ENCODE measurements around the gene ECHS1.

ECHS1 gene

DNA sequence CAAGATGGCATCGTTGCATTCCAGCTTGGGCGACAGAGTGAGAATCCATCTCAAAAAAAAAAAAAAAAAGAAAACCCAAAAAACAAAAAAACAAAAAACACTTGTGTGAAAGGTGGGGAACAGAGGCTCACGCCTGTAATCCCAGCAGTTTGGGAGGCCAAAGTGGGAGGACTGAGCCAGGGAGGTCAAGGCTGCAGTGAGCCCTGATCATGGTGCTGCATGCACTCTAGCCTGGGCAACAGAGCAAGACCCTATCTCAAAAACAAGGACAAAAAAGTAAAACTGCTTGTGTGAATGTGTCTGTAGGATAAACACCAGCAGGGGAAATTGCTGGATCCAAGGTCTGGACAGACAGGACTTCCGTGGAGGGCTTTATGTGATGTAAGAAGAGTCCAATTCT, 10.4 kb upstream of the ECHS1 start:
- no peak for DNase-seq (ENCODE audit: low read depth)
- TF ChIP-seq, protein P1, sequence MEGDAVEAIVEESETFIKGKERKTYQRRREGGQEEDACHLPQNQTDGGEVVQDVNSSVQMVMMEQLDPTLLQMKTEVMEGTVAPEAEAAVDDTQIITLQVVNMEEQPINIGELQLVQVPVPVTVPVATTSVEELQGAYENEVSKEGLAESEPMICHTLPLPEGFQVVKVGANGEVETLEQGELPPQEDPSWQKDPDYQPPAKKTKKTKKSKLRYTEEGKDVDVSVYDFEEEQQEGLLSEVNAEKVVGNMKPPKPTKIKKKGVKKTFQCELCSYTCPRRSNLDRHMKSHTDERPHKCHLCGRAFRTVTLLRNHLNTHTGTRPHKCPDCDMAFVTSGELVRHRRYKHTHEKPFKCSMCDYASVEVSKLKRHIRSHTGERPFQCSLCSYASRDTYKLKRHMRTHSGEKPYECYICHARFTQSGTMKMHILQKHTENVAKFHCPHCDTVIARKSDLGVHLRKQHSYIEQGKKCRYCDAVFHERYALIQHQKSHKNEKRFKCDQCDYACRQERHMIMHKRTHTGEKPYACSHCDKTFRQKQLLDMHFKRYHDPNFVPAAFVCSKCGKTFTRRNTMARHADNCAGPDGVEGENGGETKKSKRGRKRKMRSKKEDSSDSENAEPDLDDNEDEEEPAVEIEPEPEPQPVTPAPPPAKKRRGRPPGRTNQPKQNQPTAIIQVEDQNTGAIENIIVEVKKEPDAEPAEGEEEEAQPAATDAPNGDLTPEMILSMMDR (conservative IDR thresholded peaks at IDR 0.05; ENCODE audit: low read length): no peak
- no peak overlapping the region for H3K4me3 ChIP-seq (ENCODE audit: low read length)

DNA sequence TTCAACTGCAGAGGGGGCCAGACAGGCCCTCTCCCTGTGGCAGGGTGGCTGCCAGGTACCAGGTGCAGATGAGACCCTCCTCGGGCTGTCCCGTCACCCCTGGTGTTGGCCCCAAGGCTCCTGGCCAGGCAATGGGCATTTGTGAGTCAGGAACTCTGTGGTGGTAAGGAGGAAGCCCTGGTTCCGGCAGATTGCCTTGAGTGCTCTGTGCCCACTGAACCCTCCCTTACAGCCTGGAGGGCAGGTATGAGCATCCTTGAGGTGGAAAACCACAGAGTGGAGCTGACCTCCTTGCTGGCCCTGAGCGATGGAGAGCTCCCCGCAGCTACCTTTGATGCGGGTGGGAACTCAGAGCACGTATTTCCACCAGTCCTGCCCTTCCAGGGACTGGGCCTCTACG, 7.9 kb upstream of the ECHS1 start:
- H3K4me3 ChIP-seq (ENCODE audit: low read length): no peak overlapping the region
- DNase-seq (ENCODE audit: low read depth): no peak
- TF ChIP-seq, protein P1 (conservative IDR thresholded peaks at IDR 0.05; ENCODE audit: low read length): no peak

DNA sequence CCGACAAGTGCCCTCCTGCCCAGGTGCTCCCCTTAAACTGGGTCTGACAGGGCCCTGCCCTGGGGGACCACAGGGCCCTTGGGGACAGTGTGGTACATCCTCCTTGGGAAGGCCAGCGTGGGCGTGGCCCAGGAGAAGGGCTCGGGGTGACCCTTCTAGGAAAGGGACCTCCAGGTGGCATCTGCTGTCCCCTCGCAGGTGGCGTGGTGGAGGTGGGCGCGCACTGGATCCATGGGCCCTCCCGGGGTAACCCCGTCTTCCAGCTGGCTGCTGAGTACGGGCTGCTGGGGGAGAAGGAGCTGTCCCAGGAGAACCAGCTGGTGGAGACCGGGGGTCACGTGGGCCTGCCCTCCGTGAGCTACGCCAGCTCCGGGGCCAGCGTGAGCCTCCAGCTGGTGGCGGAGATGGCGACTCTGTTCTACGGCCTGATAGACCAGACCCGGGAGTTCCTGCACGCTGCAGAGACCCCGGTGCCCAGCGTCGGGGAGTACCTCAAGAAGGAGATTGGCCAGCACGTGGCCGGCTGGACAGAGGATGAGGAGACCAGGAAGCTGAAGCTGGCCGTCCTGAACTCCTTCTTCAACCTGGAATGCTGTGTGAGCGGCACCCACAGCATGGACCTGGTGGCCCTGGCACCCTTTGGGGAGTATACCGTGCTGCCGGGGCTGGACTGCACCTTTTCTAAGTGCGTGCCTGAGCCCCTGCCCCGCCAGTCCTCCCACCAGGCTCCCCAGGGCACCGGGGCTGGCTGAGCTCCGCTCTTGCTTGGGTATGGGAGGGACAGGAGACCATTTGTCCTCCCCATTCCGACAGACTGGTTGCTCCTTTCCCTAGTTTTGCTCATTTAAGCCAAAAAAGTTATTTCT, 6.9 kb upstream of the ECHS1 start:
- TF ChIP-seq, protein P1 (conservative IDR thresholded peaks at IDR 0.05; ENCODE audit: low read length): no peak
- DNase-seq (ENCODE audit: low read depth): no peak
- H3K4me3 ChIP-seq (ENCODE audit: low read length): peak overlapping the region; percentile 59

DNA sequence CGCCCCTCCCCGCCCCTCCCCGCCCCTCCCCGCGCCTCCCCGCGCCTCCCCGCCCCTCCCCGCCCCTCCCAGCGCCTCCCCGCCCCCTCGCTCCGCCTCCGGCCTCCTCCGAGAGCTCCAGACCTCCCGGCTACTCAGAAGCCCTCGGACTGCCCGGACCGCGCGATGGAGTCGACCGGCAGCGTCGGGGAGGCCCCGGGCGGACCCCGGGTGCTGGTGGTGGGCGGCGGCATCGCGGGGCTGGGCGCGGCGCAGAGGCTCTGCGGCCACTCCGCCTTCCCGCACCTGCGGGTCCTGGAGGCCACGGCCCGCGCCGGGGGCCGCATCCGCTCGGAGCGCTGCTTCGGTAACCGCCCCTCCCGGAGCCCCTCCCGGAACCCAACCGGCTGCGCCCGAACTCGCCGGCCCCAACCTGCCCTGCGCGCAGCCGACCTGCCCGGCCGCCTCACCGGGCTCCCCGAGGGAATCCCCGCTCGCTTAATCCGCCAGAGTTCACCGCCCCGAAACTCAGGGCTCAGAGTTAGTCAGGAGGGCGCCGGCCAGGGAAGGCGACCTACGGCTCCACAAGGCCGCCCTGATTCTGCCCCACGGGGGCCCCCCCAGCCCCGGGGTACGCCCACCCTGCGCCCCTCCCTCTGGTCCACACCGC, 6.1 kb upstream of the ECHS1 start, which contains the start of gene PAOX:
TSS of gene PAOX (plus strand) at position 111 of the 649 bp plus-strand sequence. CDS start at position 166, 55 bp downstream.
- peak; percentile 49 for DNase-seq (ENCODE audit: low read depth)
- H3K4me3 ChIP-seq (ENCODE audit: low read length): peak within 1 kb of the TSS; percentile 76
- TF ChIP-seq, protein P1 (conservative IDR thresholded peaks at IDR 0.05; ENCODE audit: low read length): no peak

- peak; percentile 34 for DNase-seq (ENCODE audit: low read depth)
- TF ChIP-seq, protein P1 (conservative IDR thresholded peaks at IDR 0.05; ENCODE audit: low read length): no peak
- peak overlapping the region; percentile 76 for H3K4me3 ChIP-seq (ENCODE audit: low read length)
These were observed 5.3 kb upstream of the ECHS1 start for GRCh38 chr10:133378251-133379096.

GRCh38 chr10:133377818-133378250, 4.7 kb upstream of the ECHS1 start:
- TF ChIP-seq, protein P1 (conservative IDR thresholded peaks at IDR 0.05; ENCODE audit: low read length): no peak
- DNase-seq (ENCODE audit: low read depth): no peak
- H3K4me3 ChIP-seq (ENCODE audit: low read length): peak overlapping the region; percentile 76

All from AG10803 (cell line).